NCI-H2029 (cell line): ENCODE data around the gene PCDHGC3.

Experiments
- DNase-seq: peaks from one replicate; lab custom pipeline; 2025; lab: John Stamatoyannopoulos, UW

Gene PCDHGC3

DNA sequence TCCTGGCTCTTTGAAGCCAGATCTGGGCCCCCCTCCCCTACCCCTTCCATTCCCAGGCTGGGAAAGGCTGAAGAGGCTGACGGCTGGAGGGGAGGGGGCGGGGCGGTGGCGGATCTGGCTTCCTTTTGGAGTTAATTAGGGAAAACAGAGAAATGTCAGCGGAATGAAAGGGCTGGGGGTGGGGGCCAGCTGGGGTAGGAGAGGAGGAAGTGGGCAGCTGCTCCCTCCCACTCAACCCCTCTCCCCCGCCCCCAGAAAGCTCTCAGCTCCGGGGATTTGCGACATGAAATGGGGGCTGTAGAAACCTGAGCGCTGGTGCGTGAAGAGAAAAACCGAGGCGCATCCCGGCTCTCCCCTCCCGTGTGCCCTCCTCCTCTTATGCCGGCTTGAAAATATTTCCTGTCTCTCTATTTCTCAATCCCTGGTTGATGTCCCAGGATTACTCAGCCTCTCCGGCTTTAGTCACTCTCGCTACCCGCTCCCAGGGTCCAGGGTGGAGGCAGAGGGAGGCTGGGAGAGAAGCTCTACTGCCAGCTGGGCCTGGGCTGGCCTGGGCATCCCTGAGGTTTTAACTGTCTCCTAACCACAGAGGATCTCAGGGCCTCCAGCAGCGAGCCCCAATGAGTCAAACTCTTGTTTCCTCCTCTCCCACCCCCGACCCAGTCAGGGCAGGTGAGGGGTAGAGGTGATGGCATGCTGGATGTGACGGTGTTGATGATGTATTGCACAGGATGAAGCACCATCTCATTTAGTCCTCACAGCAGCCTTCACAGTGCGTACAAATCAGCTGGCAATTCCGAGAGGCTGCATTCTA lies 33.2 kb downstream of the PCDHGC3 start:
- no peak for DNase-seq

DNA sequence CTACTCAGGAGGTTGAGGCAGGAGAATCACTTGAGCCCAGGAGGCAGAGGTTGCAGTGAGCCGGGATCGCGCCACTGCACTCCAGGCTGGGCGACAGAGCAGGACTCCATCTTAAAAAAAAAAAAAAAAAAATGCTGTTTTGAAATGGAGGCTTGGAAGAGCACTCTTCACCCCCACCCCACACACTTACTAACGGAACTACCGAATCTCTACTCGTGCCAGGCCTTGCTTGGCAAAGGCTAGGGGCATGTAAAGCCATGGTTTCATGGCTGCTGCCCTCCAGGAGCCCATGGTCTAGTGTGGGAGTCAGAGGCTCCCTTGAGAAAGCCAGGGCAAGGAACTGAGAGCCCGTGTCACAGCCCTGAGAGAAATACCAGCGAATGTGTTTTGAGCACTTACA lies 34.4 kb downstream of the PCDHGC3 start:
- no peak for DNase-seq

GRCh38 chr5:141510850-141511601 lies 35.3 kb downstream of the PCDHGC3 start:
- no peak for DNase-seq

DNA sequence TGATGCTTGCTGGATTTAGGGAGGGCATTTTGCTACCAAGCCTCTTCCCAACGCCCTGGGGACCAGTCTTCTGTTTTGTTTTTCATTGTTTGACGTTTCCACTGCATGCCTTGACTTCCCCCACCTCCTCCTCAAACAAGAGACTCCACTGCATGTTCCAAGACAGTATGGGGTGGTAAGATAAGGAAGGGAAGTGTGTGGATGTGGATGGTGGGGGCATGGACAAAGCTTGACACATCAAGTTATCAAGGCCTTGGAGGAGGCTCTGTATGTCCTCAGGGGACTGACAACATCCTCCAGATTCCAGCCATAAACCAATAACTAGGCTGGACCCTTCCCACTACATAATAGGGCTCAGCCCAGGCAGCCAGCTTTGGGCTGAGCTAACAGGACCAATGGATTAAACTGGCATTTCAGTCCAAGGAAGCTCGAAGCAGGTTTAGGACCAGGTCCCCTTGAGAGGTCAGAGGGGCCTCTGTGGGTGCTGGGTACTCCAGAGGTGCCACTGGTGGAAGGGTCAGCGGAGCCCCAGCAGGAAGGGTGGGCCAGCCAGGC lies 36.1 kb downstream of the PCDHGC3 start:
- DNase-seq = no peak

DNA sequence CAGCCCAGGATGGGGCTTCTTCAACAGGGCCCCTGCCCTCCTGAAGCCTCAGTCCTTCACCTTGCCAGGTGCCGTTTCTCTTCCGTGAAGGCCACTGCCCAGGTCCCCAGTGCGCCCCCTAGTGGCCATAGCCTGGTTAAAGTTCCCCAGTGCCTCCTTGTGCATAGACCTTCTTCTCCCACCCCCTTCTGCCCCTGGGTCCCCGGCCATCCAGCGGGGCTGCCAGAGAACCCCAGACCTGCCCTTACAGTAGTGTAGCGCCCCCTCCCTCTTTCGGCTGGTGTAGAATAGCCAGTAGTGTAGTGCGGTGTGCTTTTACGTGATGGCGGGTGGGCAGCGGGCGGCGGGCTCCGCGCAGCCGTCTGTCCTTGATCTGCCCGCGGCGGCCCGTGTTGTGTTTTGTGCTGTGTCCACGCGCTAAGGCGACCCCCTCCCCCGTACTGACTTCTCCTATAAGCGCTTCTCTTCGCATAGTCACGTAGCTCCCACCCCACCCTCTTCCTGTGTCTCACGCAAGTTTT lies 36.7 kb downstream of the PCDHGC3 start:
- DNase-seq = peak; percentile 85

DNA sequence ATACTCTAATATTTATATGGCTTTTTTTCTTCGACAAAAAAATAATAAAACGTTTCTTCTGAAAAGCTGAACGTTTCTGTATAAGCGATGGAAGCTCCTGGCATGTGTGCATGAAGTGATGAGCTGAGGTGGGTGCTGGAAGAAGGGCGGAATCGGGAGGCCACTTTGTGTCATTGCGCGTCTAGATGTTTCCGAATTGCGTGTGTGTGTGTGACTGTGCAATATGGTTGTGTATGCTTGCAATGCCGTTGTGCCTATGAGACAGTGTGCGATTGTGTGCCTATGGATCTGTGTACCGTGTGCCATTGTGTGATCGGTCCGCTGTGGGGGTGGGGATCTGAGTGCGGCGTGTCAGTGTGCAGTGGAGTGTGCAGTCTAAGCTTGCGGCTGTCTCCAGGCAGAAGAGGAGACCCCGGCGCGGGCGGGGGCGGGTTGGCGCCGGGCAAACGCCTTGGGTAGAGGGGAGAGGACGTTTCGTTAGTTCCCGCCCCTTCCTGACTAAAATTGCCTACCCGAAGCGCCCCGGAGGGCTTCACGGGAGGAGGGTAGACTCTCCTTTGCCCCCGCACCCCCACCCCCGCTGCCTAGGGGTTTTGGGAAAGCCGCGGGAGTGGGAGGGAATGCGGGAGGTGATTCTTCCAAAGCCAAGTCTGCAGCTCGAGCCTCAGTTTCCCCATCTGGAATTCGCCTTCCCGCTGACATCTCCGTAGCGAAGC lies 37.3 kb downstream of the PCDHGC3 start:
- peak; percentile 42 for DNase-seq

GRCh38 chr5:141513627-141514329 lies 38.0 kb downstream of the PCDHGC3 start:
- DNase-seq = peak; percentile 53

DNA sequence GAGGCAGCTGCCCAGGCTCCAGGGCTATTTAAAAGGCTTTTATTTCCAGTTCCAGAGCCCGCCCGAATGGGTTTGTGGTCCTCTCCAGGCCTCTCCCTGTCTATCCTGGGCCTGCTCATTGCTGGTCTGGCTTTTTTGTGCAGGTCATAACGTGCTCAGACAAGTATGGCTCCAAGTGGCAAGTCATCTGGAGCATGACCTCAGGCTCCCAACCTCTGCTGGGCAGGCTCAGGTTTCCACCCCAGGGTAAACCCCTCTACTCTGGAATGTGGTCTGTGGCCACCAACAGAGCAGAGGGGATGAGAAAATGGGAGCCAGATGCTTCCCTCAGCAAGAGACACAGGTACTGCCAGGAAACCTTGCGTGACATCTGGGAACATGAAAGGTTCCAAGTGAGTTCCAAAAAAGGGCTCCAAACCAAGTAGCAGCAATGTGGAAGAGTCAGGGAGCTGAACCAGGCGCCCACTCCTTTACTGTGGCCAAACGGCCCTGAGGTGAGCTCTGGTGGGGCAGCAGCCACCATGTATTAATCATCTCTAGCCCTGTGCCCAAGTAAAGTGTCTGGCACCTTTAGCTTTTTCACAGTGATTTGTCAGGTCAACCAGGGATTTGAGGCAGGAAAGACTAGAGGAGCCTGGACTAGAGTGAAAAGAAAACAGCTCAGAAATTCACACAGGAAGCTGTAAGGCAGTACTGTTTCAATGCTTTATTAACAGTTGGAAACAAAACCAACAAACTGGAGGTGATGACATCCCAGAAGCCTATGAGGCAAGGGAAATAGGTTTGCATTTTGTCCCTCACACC lies 38.8 kb downstream of the PCDHGC3 start:
- no peak for DNase-seq

DNA sequence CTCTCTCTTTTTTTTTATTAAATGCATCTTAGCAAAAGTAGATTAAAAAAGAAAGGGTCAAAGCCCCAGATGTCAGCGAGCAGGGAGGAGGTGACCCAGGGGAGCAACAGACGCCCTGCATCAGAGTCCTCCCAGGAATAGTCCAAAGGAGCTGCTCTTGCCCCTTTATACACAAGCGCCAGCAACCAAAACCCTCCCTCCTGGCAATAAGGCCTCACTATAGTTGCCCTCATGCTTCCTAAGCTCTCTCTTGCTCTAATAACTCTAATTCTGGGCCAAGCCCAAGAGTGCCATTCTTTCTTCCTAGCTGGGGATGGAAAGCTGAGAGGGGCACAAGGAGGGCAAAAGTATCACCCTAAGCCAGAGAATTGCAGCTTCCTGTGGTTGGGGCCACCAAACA lies 39.4 kb downstream of the PCDHGC3 start:
- DNase-seq = no peak

DNA sequence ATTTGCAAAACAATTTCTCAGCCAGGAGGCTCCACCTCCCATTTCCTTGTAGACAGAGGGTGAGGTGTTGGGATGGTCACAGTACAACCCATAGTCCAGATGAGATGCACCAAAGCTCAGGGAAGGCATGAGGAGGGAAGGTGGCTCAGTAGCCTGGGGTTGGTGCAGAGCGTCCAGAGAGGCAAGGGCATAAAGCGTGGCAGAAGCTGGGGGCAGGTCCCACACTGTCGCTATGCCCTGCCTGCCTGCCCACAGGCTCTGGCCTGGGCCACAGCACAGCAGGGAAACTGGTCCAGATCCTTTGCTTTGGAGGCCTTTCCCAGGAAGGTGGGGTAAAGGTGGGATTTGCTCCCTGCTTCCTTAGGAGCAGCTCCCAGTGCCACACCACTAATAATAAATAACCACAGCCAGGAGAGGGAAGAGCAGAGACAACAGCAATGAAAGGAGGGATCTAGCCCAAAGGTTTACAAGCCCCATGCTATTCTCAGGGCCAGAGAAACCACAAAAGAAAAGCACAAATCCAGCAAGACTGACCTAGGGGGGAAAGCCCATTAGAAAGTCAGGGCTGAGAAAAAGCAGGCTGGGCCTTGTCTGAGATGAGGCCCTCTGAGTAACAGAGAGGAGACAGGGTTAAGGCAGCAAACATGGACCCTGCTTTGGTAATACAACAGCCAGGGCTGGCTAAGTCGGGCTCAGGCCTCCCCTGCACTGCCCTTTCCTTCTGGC lies 40.3 kb downstream of the PCDHGC3 start:
- DNase-seq = no peak

GRCh38 chr5:141516672-141517025 lies 40.9 kb downstream of the PCDHGC3 start:
- no peak for DNase-seq

DNA sequence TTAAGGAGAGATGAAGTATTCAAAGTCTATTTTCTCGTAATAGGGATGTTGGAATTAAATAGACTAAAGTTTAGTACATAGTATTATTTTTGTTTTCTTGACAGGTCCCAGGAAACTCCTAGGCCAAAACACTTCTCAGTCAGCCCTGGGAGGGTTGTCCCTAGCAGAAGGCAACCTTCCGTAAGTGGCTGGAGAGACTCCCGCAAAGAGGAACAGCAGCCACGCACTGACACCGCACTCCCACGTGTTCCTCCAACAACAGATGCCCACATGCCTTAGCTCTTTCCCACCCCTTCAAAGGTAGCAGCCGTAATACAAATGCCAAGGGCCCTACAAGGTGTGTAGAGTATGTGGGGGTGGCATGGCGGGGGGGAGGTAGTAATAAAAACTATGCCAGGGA lies 41.5 kb downstream of the PCDHGC3 start:
- no peak for DNase-seq

GRCh38 chr5:141517880-141518617 lies 42.3 kb downstream of the PCDHGC3 start:
- DNase-seq = no peak

- DNase-seq = no peak
Observed at GRCh38 chr5:141518618-141519015, 42.9 kb downstream of the PCDHGC3 start.

DNA sequence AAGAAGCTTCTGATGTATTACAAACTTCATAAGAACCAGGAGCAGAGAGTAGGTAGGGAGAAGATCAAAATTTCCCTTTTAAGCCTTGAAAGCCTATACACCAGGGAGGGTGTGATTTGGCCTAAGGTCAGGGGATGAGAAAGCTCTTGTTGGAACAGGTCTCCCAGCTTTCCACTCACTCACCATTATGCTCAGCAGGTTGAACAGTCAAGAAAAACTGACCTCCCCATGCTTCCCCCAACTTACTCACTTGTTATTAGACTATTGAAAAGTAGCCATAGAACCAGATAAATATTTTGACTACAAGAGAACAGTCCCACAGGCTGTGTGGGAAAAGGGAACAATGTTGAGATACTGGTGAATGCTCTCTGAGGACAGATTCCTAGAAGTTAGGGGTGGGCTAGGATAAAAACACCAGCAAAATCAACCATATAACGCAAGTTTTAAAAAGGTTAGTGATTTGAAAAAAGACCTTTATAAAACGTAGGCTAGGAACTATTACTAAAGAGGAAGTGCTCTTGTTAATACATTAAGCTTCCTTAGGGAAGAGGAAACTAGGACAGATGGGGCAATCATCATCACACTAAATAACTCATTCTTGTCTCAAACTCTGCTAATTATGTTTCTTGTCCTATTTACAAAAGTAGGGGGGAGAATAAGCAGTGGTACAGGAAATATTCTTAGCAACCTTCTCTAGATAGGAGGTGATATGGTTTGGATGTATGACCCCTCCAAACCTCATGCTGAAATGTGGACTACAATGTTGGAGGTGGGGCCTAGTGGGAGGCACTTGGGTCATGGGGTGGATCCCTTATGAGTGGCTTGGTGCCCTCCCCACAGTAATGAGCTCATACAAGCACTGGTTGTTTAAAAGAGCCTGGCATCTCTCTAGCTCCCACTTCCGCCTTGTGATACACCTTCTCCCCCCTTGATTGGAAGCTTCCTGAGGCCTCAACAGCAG lies 44.1 kb downstream of the PCDHGC3 start:
- no peak for DNase-seq

DNA sequence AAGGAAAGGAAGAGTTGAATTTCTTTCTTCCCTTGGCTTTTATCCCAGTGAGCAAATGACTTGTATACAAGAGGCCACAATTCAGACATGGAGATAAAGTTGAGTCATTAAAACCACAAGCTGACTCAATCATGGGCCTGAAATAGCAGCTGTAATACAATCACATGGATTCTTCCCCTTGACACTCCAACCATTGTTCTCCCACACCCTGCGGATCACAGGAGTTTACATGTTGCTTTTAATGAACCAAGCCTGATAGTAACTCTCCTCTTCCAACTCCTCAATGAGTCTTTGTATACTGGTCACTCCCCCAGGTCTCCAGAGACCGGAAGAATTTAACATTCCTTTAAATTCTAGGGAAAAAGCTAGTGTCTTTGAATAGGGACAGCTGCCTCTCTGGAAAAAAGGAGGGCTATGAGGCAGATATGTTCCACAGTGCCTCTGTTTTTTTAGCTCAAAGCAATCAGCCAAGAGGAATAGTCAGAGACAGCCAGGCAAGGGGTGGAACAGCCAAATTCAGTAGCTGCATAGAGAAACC lies 45.5 kb downstream of the PCDHGC3 start:
- DNase-seq = peak; percentile 40

DNA sequence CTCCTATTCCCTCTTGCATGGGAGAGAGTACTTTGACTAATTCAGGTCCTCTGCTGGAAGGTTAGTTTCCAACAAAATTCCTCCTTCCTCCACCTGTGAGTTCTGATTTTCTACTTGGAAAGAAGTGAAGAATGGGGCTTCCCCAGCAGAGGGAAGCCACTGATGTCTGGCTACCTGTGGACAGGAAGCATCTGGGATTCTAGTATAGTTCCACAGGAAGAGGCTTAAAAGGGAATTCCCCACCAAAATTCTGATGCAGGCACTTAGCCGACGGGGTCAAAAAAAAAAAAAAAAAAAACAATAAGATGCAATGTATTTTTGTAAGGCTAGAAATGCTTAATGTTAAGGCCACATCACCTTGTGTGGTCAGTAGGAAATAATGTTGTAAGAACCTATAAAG lies 46.5 kb downstream of the PCDHGC3 start:
- DNase-seq = no peak

DNA sequence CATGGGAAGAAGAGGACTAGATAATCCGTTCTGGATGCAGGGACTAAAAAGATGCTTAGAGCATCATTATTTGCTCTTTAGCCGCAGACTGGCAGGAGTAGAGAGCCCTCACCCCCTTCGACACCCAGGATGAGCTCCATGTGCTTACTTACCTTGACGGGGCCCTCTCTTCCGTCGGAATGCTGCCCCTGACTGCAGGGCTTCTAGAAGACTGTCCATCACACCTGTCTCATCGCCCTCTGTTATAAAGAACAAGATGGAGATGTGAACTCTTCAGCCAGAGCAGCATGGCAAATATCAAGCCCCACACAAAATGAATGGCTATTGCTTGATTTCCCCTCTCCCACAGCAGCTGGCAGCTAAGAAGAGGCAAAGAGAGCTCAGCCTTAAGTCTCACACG lies 48.2 kb downstream of the PCDHGC3 start:
- no peak for DNase-seq
